ENCODE data around the gene BRINP3.

GRCh38 chr1:190478149-190479049, 735 bp upstream of the BRINP3 start:
- TF ChIP-seq ELF4 (CRISPR knock-in tag; IDR thresholded peaks at IDR 0.05; ENCODE audit: low read depth) (no peak), CTCF (IDR thresholded peaks at IDR 0.05) (no peak), ZNF416 (CRISPR knock-in tag; IDR thresholded peaks at IDR 0.05) (no peak), USF2 (CRISPR knock-in tag; IDR thresholded peaks at IDR 0.05) (no peak)

All from WTC11 (cell line).